GM12878 (cell line): ENCODE results near the gene PTBP3. TPM values are rescaled to one million over a fixed set of nuclear protein-coding genes. Genes with fewer than 3 reads are reported as not detected.

ENCODE experiments used
- ATAC-seq: fragments of 200-7000 bp; cut with Tn5 transposase; 3 replicates; pipeline ENCODE4 v1.9.1; 2020; ENCODE audit warnings: mild to moderate bottlenecking, moderate library complexity
- BruUV-seq: library from RNA; stranded (reverse); fragments of 400-500 nt; replicated peaks from 2 replicates; lab custom pipeline; 2021; lab: Mats Ljungman, UMichigan
- CTCF ChIA-PET: fragments of 300-600 bp; sonication (Branson Sonifier 250); formaldehyde crosslinking; extraction: SDS; loops from one replicate; lab custom pipeline; 2021; ENCODE audit warnings: inconsistent platforms; lab: Yijun Ruan, JAX
- POLR2A ChIA-PET: fragments of 350-600 bp; formaldehyde crosslinking; extraction: SDS; loops from one replicate; lab custom pipeline; 2021; ENCODE audit warnings: inconsistent platforms; lab: Charles Lee
- RAD21 ChIA-PET: fragments of 300-600 bp; sonication (Branson Sonifier 250); formaldehyde crosslinking; loops from one replicate; lab custom pipeline; 2023; ENCODE audit warnings: antibody characterized with exemption; ENCODE audit not compliant: unreplicated experiment; lab: Charles Lee
- SMC1A ChIA-PET: fragments of 300-600 bp; sonication (Branson Sonifier 250); formaldehyde crosslinking; loops from one replicate; lab custom pipeline; 2023; ENCODE audit not compliant: unreplicated experiment, uncharacterized antibody; lab: Charles Lee
- DNase-seq: peaks from one replicate; pipeline ENCODE4 v3.0.0-alpha.2; 2011; ENCODE audit warnings: low read depth, low spot score
- FAIRE-seq: peaks from 3 replicates; lab custom pipeline; 2011; peaks lifted over from hg19 to GRCh38; lab: Jason Lieb, UNC
- H2AFZ ChIP-seq: 2 replicates; pipeline ENCODE4 v1.6.0; 2011; ENCODE audit warnings: low read depth, low read length, control low read depth; ENCODE audit not compliant: control insufficient read depth
- H3K27ac ChIP-seq: 2 replicates; pipeline ENCODE4 v1.5.1; 2011; ENCODE audit warnings: control low read depth; ENCODE audit not compliant: control insufficient read depth, insufficient read depth
- H3K27me3 ChIP-seq, 2 experiments: replicated peaks in 1 of 2; 2 replicates each; pipeline versions ENCODE4 v1.6.0 to v1.6.1; 2011; ENCODE audit warnings: low read length in 1 of 2; ENCODE audit not compliant: control insufficient read depth in 2 of 2, insufficient read depth in 2 of 2
- H3K36me3 ChIP-seq, 2 experiments: 2 replicates each; pipeline ENCODE4 v1.5.1; 2011; ENCODE audit warnings: low read length in 1 of 2; ENCODE audit not compliant: control insufficient read depth in 2 of 2, insufficient read depth in 2 of 2
- H3K4me1 ChIP-seq: 2 replicates; pipeline ENCODE4 v1.6.1; 2011; ENCODE audit warnings: mild to moderate bottlenecking, low read length, moderate library complexity, mixed read lengths; ENCODE audit not compliant: control insufficient read depth, insufficient read depth
- H3K4me2 ChIP-seq: 2 replicates; pipeline ENCODE4 v1.6.0; 2011; ENCODE audit warnings: control low read depth; ENCODE audit not compliant: control insufficient read depth, insufficient read depth
- H3K4me3 ChIP-seq: fragments of 200-600 bp; sonication (generic); 2 replicates; pipeline ENCODE4 v1.5.1; 2016
- H3K79me2 ChIP-seq: 2 replicates; pipeline ENCODE4 v1.6.0; 2011; ENCODE audit warnings: low read length; ENCODE audit not compliant: control insufficient read depth, insufficient read depth
- H3K9ac ChIP-seq: 2 replicates; pipeline ENCODE4 v1.8.0; 2011; ENCODE audit warnings: low read length, control low read depth, mixed read lengths; ENCODE audit not compliant: control insufficient read depth, insufficient read depth
- H3K9me3 ChIP-seq: replicated peaks from 3 replicates; pipeline ENCODE4 v1.5.1; 2011; ENCODE audit warnings: mild to moderate bottlenecking, low read length; ENCODE audit not compliant: control insufficient read depth, insufficient read depth
- H4K20me1 ChIP-seq: 2 replicates; pipeline ENCODE4 v1.6.0; 2011; ENCODE audit not compliant: control insufficient read depth, insufficient read depth
- ASH2L ChIP-seq: fragments of 300-600, 200-600 bp; sonication (generic); IDR thresholded peaks from 2 replicates; pipeline ENCODE4 v1.6.1; 2017; ENCODE audit warnings: low read depth, mild to moderate bottlenecking, borderline replicate concordance
- BMI1 ChIP-seq: fragments of 450-650 bp; IDR thresholded peaks from 2 replicates; pipeline ENCODE4 v1.6.1; 2016; ENCODE audit warnings: mild to moderate bottlenecking, moderate library complexity, borderline replicate concordance
- CBX5 ChIP-seq: sonication (generic); IDR thresholded peaks from 2 replicates; pipeline ENCODE4 v1.6.1; 2016; ENCODE audit warnings: low read depth, moderate library complexity, mild to moderate bottlenecking, inconsistent platforms
- CEBPZ ChIP-seq: fragments of 150-350 bp; IDR thresholded peaks from 2 replicates; pipeline ENCODE4 v1.6.1; 2016; ENCODE audit warnings: low read depth, low read length
- CUX1 ChIP-seq: IDR thresholded peaks from 2 replicates; pipeline ENCODE4 v1.6.1; 2012; ENCODE audit warnings: improper control_type of control experiment, low read depth, low read length; ENCODE audit not compliant: insufficient replicate concordance
- GATAD2B ChIP-seq: fragments of 450-650 bp; conservative IDR thresholded peaks from 2 replicates; pipeline ENCODE4 v1.6.1; 2017; ENCODE audit warnings: low read depth, mild to moderate bottlenecking, moderate library complexity
- HDAC6 ChIP-seq: fragments of 200-600 bp; sonication (generic); IDR thresholded peaks from one replicate; pipeline ENCODE4 v1.8.0; 2017; ENCODE audit warnings: antibody characterized with exemption; ENCODE audit not compliant: unreplicated experiment
- MTA3 ChIP-seq: IDR thresholded peaks from 2 replicates; pipeline ENCODE4 v1.6.1; 2012; ENCODE audit warnings: low read length, inconsistent platforms, borderline replicate concordance
- RFX5 ChIP-seq: IDR thresholded peaks from 2 replicates; pipeline ENCODE4 v1.6.1; 2011; ENCODE audit warnings: low read depth, low read length, improper control_type of control experiment
- STAT1 ChIP-seq: fragments of 450-650 bp; conservative IDR thresholded peaks from 2 replicates; pipeline ENCODE4 v1.6.1; 2014; ENCODE audit warnings: antibody characterized with exemption, mild to moderate bottlenecking
- TCF3 ChIP-seq: IDR thresholded peaks from 2 replicates; pipeline ENCODE4 v1.6.1; 2012; ENCODE audit warnings: low read depth, mild to moderate bottlenecking, low read length, borderline replicate concordance; ENCODE audit not compliant: insufficient read depth
- ZNF217 ChIP-seq: fragments of 450-650 bp; IDR thresholded peaks from 2 replicates; pipeline ENCODE4 v1.6.1; 2017; ENCODE audit warnings: antibody characterized with exemption, mild to moderate bottlenecking
- WGBS: methylation state at CpG from one replicate; pipeline ENCODE4 v1.1.6; 2016; ENCODE audit warnings: low lambda C conversion rate; ENCODE audit not compliant: insufficient replicate concordance, insufficient coverage; ENCODE audit errors: missing lambda C conversion rate; 5-methylcytosine and 5-hydroxymethylcytosine counted together
- in situ Hi-C: fragments of 300-500 bp; cut with MboI; formaldehyde crosslinking; loops from 9 replicates; pipeline ENCODE4 v1.14.3; 2018; ENCODE audit warnings: mixed read lengths
- intact Hi-C: fragments of 100-400 bp; cut with micrococcal nuclease; formaldehyde crosslinking; loops from one replicate; pipeline ENCODE4 v1.14.2; 2022; ENCODE audit not compliant: unreplicated experiment
- polyA plus RNA-seq, 11 experiments: library from polyadenylated mRNA; depleted of rRNA in 4 of 11; unstranded in 6 of 11; stranded (reverse) in 5 of 11; fragments of >200 nt; fragmentation: Nextera tagmentation in 4 of 11; fragmentation: Illumina TruSeq in 1 of 11; extraction: Ambion mirVana in 4 of 11; extraction: Trizol in 1 of 11; gene quantifications; 1 replicate in 1 of 11; 2 replicates in 10 of 11; pipeline versions ENCODE4 v1.2.1 to v1.2.3, GENCODE V29; 2011 to 2016; ENCODE audit warnings: inconsistent platforms in 2 of 11, missing spikeins in 2 of 11, low read depth in 1 of 11
- total RNA-seq, 4 experiments: library from RNA; depleted of rRNA in 3 of 4; stranded (reverse); fragments of >200 nt in 3 of 4; fragmentation: Illumina TruSeq in 1 of 4; extraction: Trizol in 1 of 4; gene quantifications; 2 replicates each; pipeline versions ENCODE4 v1.2.1 to v1.2.3, GENCODE V29; 2013 to 2021
- TF ChIP-seq, protein P1 (sequence below): IDR thresholded peaks from 2 replicates; pipeline ENCODE4 v1.6.1; 2012; ENCODE audit warnings: low read length, inconsistent platforms

The PTBP3 gene
- total and polyA plus RNA-seq, 10 of the 15 experiments (the other 5 are each of a cell fraction or from before 2014, with no cell fraction given) = 12.5 to 104 (median 52.7) TPM

- RAD21 ChIA-PET = interaction anchor here (1.3 kb wide), 1 partner anchor 8 kb away, joined by 3 read pairs; no protein-coding TSS in a partner anchor
- intact Hi-C loops (no loop called here), in situ Hi-C loops (no loop called here)
- TF ChIP-seq HDAC6 (no peak), CUX1 (no peak), CBX5 (no peak), MTA3 (no peak), BMI1 (no peak), TCF3 (no peak), STAT1 (no peak), RFX5 (no peak), ZNF217 (no peak), CEBPZ (no peak), ASH2L (no peak), GATAD2B (no peak)
- TF ChIP-seq, protein P1, sequence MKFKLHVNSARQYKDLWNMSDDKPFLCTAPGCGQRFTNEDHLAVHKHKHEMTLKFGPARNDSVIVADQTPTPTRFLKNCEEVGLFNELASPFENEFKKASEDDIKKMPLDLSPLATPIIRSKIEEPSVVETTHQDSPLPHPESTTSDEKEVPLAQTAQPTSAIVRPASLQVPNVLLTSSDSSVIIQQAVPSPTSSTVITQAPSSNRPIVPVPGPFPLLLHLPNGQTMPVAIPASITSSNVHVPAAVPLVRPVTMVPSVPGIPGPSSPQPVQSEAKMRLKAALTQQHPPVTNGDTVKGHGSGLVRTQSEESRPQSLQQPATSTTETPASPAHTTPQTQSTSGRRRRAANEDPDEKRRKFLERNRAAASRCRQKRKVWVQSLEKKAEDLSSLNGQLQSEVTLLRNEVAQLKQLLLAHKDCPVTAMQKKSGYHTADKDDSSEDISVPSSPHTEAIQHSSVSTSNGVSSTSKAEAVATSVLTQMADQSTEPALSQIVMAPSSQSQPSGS = no peak
- whole genome bisulfite sequencing = 75% methylated on average over 4 of the region's 4 CpGs
- Histone ChIP-seq H3K27ac (no peak overlapping the region), H4K20me1 (no peaks in the 10 kb centered on the region), H3K36me3 (no peaks in the 10 kb centered on the region), H3K27me3 (no peaks in the 10 kb centered on the region), H3K4me2 (no peak overlapping the region), H3K4me3 (no peak overlapping the region), H3K79me2 (no peaks in the 10 kb centered on the region), H3K9ac (no peak overlapping the region), H3K4me1 (no peaks in the 10 kb centered on the region), H2AFZ (no peak overlapping the region), H3K9me3 (no peaks in the 10 kb centered on the region; the same call in 2 of the 3 replicates)
- SMC1A ChIA-PET = interaction anchor here (1.0 to 1.2 kb wide), 2 partner anchors 11 to 24 kb away, joined by 3 to 4 read pairs; no protein-coding TSS in a partner anchor
- no TSS peak for BruUV-seq
- POLR2A ChIA-PET = no interaction called here
- no peak for DNase-seq
- no peak for ATAC-seq
- CTCF ChIA-PET = interaction anchor here (0.9 to 1.1 kb wide), 3 partner anchors 31 to 39 kb away, joined by 3 to 4 read pairs (median 3); no protein-coding TSS in a partner anchor
- FAIRE-seq = no peak
Observed at GRCh38 chr9:112186695-112187094, 146.7 kb downstream of the PTBP3 start.
